Activated CD4-positive, alpha-beta T cell treated with anti-CD3 and anti-CD28 coated beads for 24 hours (primary cell): ENCODE data around the gene SLC44A2.

Source experiments
- DNase-seq, 2 donors: peaks; one replicate each; pipeline ENCODE4 v3.0.0-alpha.2; 2020; ENCODE audit warnings: low read depth in 2 of 2

Gene SLC44A2

GRCh38 chr19:10615429-10616023 lies 9.8 kb upstream of the SLC44A2 start:
- no peak for DNase-seq

- no peak for DNase-seq
Observed at GRCh38 chr19:10617409-10618121, 7.8 kb upstream of the SLC44A2 start.

GRCh38 chr19:10618846-10619245 lies 6.5 kb upstream of the SLC44A2 start:
- no peak for DNase-seq

GRCh38 chr19:10620786-10621185 lies 4.6 kb upstream of the SLC44A2 start:
- no peak for DNase-seq

- no peak for DNase-seq
Observed at GRCh38 chr19:10621966-10622365, 3.4 kb upstream of the SLC44A2 start.

- no peak for DNase-seq
Observed at GRCh38 chr19:10624585-10624984, 768 bp upstream of the SLC44A2 start.

GRCh38 chr19:10625762-10626138 lies 397 bp downstream of the SLC44A2 start:
- no peak for DNase-seq

- no peak for DNase-seq
Observed at GRCh38 chr19:10631874-10632273, 6.5 kb downstream of the SLC44A2 start.

- DNase-seq, result no peak
Observed at GRCh38 chr19:10634430-10634829, 9.1 kb downstream of the SLC44A2 start.

- DNase-seq, result no peak
Observed at GRCh38 chr19:10634963-10635362, 9.6 kb downstream of the SLC44A2 start.

GRCh38 chr19:10636304-10636972 lies 11.1 kb downstream of the SLC44A2 start:
- DNase-seq, result no peak

GRCh38 chr19:10637894-10638293 lies 12.5 kb downstream of the SLC44A2 start:
- DNase-seq, result no peak

- DNase-seq, result no peak
Observed at GRCh38 chr19:10639836-10640235, 14.5 kb downstream of the SLC44A2 start.

GRCh38 chr19:10640361-10640760 lies 15.0 kb downstream of the SLC44A2 start:
- no peak for DNase-seq

- no peak for DNase-seq
Observed at GRCh38 chr19:10641248-10641647, 15.9 kb downstream of the SLC44A2 start.

- DNase-seq, result no peak
Observed at GRCh38 chr19:10642473-10643171, 17.3 kb downstream of the SLC44A2 start.

GRCh38 chr19:10643172-10643967 lies 18.0 kb downstream of the SLC44A2 start:
- DNase-seq, result no peak

- DNase-seq, result no peak
Observed at GRCh38 chr19:10643968-10644259, 18.6 kb downstream of the SLC44A2 start.

GRCh38 chr19:10644260-10645007 lies 19.1 kb downstream of the SLC44A2 start:
- DNase-seq, result peak; percentile 79 to 82

GRCh38 chr19:10646456-10647159 lies 21.3 kb downstream of the SLC44A2 start:
- no peak for DNase-seq

- DNase-seq, result no peak
Observed at GRCh38 chr19:10648360-10648759, 23.0 kb downstream of the SLC44A2 start.
